Measurements from ENCODE around the gene CASP3.
"Not testable (repeated sequence)": the region's sequence is repeated elsewhere in the genome, so short reads cannot be mapped to it uniquely, and the experiment has no call there.

Gene CASP3

DNA sequence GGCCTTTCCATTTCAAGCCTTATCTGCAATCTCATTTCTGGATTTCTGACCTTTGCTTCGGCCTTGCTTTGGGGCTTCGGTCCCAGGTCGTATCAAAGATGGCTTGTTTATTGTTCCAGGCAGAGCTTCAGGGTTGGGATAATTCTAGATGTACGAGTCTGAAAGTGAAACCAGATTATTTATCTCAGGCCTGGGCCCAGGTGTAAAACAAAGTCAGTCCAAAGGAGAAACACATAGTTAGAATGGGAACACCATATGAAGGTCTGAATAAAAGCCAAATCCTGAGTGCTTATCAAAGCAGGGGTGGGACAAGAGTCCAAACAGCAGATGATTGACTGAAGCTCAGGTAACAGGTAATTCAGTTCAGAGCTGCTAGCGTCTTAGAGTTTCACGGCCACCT, 17.4 kb upstream of the CASP3 start:
- no peak for DNase-seq (ENCODE audit: extremely low spot score, insufficient read length, low read depth)
- FAIRE-seq, result no peak

DNA sequence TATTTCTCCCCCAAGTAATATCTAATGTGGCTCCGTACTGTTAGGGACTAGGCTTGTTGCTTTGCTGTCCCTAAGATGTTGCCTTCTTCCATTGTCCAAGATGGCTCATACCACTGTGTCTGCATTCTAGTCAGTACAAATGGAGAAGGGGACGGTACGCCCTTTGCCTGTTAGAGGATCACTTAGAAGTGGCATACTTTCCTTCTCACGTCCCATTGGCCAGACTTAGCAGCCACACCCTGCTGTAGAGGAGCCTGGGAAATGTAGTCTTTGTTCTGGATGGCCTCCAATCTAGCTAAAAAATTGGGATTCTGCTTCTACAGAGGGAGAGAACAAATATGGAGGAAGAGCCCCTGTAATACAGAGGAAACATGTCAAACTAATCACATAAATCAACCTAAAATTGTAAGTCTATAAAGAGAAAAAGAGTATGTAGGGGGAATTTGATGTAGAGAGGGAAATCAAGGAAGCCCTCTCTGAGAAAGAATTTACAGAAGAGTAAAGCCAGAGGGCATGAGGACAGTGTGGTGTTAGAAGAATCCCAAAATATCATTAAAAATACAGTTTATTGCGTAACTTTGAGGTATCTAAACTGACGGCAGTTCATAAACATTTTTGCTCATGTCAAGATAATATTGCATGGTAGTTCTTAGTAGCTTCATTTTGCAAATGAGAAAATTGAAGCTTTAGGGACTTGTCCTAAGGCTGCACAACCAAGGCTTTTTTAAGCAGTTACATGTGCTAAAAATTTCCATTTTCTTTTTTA, 15.4 kb upstream of the CASP3 start:
- no peak for FAIRE-seq

DNA sequence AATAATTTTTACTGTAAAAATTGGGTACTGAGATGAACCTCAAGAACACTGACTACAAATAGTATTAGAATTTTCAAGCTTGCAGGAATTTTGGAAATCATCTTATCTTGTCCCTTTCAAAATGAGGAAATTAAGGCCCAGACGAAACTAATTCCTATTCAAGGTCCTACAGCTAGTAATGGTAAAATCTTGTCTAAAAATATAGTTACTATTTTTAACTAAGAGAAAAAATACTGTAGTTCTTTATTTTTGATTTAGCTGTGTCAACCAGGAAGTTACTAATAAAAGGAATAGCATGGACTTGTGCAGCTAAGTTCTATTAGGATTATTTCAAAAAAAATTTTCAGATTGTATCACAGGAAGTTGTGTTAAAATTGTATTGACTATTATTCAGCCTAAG, 13.0 kb upstream of the CASP3 start:
- no peak for FAIRE-seq
- DNase-seq (ENCODE audit: extremely low spot score, insufficient read length, low read depth), result no peak

More for the DNA sequence above, 15.4 kb upstream of the CASP3 start:
- DNase-seq (ENCODE audit: extremely low spot score, insufficient read length, low read depth), result no peak

DNA sequence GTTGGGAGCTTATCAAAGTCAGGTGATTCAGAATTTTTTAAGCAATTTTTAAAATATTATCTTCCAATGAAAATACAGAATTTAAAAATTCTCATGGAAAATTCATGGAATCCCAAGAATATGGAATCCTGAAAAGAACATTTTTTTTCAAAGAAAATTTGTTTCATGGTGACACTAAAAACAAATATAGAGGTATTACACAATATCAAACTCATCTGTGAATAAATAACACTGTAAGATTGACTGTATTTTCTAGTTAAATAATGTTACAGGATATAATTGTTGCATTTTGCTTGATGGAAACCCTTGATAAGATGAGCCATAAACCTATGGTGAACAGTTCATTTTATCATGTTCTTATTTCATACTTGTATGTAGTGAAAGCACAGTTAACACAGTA, 11.7 kb upstream of the CASP3 start:
- FAIRE-seq (no peak), DNase-seq (ENCODE audit: extremely low spot score, insufficient read length, low read depth) (no peak)

DNA sequence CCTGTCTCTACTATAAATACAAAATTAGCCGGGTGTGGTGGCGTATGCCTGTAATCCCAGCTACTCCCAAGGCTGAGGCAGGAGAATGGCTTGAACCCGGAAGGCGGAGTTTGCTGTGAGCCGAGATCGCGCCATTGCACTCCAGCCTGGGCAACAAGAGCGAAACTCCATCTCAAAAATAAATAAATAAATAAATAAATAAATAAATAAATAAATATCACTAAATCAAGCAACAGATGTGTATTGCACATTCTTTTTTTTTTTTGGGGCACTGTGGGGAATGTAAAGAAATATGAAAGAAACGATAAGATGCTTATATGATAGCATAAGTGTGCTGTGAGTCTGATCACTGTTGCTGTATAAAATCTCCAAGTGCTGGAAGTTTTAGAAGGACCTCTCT, 8.6 kb upstream of the CASP3 start:
- DNase-seq (ENCODE audit: extremely low spot score, insufficient read length, low read depth); FAIRE-seq: not testable (repeated sequence)

DNA sequence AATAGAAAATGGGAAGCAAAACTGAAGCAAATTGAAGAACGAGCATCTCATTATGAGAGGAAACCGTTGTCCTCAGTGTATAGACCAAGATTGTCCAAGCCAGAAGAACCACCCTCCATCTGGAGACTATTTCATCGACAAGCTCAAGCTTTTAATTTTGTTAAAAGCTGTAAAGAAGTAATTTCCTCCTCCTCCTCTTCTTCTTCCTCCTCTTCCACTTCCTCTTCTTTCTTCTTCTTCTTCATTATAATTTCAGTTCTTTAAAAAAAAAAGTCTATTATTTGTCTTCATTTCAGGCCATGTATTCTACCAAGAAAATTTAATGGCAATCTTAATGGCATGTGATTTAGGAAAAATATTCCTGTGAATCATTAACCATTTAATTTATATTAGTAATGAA, 7.9 kb upstream of the CASP3 start:
- FAIRE-seq (peak; percentile 31), DNase-seq (ENCODE audit: extremely low spot score, insufficient read length, low read depth) (no peak)

DNA sequence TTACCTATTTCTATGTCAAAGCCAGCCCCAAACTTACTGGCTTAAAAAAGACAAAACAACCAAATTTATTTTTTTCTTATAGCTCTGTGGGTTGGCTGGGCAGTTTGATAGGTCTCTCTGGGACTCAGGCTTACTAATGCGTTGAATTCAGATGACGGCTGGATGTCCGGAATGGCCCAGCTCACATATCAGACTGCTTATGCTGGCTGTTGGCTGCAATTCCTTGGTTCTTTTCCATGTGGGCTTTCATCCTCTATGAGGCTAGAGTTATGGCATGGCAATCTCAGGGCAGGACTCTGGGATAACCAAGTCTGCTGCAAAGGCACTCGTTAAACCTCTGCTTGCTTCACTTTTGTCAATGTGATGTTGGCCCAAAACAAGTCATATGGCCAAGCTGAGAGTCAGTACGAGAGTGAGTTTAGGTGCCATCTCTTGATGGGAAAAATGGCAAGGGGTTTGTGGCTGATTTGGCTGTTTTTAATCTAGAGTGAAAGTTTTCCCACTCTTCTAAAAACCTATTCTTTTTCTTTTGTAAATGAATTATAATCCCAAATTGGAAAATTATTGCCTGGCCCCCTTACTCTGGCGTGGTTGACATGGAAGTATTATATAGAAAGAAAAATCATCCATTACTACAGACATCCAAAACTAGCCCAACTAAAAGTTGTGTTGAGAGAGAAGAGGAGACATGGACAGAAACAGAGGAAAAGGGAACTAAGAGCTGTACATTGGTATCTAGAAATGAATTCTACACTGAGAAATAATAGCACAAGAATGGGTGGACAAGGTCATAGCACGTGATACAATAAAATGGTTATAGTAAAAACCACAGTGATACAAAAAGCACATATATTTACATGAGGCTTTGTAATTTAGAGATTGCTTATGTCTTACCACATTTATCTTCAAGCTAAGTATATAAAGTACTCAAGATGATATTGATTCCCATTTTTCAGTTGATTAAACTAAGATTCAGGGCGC, 6.9 kb upstream of the CASP3 start:
- DNase-seq (ENCODE audit: extremely low spot score, insufficient read length, low read depth) (no peak), FAIRE-seq (no peak)

DNA sequence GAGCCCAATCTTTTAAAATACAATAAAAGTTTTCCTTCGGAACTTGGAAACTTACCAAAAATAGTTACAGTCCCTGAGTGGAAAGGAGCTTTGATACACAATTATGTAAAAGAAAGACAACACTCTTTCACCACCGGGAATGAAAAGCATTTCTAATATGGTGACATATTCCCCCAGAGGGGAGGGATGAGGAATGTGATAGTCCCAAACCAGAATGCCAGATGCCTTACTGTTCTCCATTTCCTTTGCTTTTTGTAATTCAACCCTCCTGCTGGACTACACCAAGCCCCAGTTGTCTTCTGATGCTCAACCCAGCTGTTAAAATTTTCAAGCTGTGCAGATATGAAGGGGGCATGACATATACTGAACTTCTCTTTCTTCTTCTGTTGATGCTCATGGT, 4.4 kb upstream of the CASP3 start:
- FAIRE-seq (no peak), DNase-seq (ENCODE audit: extremely low spot score, insufficient read length, low read depth) (no peak)

DNA sequence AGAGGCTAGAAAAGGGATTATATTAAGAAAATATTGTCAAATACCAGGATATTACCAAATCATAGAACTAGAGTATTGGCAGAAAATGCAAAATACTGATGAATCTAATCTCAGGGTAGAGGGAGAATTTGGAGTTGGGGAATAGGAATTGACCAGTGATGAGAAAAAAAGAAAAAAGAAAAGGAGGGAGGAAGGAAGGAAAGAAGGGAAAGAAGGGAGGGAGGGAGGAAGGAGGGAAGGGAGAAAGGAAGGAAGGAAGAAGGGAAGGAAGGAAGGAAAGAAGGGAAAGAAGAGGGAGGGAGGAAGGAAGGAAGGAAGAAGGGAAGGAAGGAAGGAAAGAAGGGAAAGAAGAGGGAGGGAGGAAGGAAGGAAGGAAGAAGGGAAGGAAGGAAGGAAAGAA, 3.4 kb upstream of the CASP3 start:
- not testable (repeated sequence) for DNase-seq (ENCODE audit: extremely low spot score, insufficient read length, low read depth); FAIRE-seq

DNA sequence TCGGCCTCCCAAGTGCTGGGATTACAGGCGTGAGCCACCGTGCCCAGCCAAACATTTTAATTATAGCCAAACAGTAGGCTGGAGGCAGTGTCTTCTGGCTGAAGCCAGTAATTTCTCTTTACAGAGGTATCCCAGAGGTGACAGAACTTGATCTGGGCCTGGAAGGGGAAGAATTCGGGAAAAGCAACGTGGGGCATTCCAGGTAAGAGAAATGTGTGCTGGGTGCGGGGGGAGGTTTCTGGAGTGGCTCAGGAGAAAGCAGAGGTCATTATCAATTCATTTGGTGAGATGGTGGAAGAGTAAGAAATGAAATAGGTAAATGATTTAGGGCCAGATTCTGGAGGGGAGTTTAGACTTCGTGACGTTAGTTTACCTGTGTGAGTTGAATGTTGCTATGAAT, 2.7 kb upstream of the CASP3 start:
- DNase-seq (ENCODE audit: extremely low spot score, insufficient read length, low read depth) (no peak), FAIRE-seq (no peak)

DNA sequence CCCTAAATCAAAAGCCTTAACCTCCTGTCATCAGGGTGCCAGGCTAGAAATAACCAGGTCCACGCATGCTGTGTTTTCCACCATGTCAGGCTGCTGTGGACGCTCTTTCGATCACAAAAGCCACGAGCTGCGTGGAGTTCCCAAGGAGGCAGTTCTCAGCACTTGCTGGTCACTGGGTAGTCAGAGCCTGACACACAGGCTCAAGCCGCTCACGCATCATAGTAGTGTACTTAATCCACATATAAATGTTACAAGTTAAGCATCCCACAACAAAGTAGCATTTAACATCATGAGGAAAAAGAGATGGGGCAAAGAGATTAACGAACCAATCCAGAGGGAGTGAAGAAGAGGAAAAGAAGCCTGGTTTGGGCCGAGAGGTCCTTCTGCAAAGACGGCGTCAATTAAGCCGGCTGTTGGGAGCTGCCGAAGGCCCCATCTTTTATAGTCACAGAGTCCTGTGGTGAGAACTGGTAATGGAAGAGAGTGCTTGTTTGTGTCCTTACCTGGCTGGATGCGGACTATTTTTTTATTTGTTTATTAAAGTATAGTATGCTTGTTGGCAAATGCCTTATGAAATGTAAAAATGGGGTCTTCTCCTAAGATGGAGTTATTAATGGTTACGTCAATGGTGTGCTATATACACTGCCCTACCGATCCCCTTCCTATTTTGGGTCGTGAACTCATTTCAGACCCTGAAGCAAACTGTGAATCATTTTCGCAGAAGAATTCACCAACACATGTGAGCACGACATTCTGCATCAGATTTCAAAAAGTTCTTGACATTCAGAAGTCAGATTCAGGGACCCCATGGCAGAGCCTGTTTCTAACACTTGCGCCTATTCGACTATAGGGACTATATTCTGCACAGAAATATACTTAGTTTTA, 966 bp upstream of the CASP3 start:
- no peak for FAIRE-seq

DNA sequence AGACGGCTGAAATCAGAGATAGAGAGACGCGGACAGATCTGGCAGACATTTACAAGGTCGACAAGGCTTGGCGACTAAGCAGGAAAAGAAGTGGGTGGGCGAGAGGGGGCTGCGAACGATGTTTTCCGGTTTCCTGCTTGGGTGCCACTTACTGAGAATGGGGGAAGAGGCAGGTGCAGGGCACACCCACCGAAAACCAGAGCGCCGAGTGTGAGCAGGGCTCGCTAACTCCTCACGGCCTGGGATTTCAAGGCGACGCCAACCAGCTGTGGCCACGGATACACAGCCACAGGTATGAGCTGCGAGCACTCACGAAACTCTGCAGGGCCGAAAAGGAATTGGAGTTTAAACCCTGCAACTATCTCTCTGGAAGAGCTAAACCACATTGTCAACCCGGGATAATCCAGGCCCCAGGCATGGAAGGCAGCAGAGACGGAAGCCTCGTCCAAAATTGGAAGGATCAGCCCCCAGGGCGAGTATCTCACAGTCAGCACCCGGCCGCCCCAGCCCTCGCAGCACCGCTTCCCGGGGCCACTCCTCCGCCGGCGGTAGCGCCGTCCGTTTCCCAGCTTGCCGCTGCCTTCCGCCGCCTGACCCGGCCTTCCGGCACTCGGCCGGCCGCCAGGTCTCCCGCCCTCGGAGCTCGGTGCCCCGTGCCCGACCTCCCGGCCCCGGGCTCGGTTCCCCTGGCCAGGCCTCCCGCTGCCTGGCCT, 778 bp downstream of the CASP3 start:
- peak; percentile 60 for FAIRE-seq
- DNase-seq (ENCODE audit: extremely low spot score, insufficient read length, low read depth), result no peak

More for the DNA sequence above, 966 bp upstream of the CASP3 start:
- DNase-seq (ENCODE audit: extremely low spot score, insufficient read length, low read depth), result no peak

DNA sequence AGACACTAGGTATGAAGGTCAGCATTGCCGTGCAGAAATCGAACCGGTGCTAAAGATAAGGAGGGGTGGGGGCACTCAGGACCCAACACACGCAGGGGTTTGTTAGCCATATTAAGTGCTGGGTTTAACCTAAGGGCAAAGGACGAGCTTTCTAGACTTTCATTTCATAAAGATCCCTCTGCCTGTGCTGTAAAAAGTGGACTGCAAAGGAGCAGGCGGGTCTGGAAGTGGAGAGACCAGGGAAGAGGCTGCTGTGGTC, 1.3 kb downstream of the CASP3 start:
- DNase-seq (ENCODE audit: extremely low spot score, insufficient read length, low read depth), result no peak
- FAIRE-seq, result no peak

DNA sequence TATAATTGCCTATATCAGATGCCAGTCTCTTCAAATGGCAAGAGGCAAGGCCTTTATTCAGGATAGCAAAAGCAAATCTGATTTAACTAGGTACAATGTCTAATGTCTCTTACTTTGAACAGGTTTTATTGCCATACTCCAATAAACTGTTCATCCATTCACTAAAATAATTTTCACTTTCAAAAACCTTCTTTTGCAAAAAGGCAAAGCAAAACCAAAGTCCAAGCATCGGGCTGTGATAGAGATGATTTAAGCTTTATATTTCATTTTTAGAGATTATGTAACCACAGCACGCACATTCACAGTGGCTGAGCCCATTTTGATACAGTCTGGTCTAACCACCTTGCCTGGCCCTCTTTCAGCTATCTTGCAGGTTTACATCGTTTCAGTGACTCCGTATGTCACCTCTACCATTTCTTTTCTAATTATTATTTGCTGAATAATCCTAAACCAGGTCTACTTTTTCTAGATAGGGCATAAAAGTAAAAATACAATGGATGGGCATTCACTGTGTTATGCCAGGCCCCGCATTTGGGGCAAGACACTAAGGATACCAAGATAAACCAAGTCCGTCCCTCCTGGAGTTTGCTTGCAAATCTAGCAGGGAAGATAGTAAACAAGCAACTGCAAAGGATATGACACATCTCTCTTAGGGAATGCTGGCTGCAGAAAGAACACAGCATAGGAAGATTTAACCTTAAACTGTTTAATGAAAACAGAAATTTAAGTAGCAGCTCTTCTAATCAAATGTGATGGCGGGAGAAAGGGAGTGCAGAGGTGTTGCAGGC, 1.8 kb downstream of the CASP3 start:
- FAIRE-seq, result no peak
- no peak for DNase-seq (ENCODE audit: extremely low spot score, insufficient read length, low read depth)

DNA sequence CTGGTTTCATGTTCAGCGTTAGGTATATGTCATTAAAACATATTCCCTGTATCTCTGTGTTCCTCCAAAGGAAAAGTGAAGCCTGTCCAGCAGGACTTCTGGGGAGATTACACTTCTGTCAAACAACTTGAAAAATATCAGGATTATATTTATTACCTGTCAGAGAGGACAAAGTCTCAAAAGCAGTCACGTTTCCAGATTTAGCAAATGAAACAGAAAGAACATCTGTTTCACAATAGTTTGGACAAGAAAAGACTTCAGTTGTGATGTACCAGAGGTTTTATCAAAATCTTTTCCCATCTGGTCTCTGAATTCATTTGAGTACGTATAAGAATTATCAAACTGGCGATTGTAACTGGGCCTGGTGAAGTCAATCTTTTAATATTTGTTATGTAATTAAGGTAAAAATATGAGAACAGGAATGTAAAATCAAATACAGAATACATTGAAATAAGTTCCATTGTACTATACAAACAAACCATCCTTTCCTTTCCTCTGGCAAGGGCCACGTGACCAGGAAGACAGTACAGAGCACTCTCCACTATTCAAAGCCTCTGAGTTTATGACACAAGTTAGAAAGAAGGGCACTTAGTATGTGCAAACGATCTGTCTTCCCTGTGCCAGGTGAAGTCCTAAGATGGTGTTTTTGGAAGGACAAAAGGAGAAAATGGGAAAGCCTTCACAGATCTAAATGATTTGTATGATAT, 3.2 kb downstream of the CASP3 start:
- no peak for DNase-seq (ENCODE audit: extremely low spot score, insufficient read length, low read depth)
- FAIRE-seq, result no peak

DNA sequence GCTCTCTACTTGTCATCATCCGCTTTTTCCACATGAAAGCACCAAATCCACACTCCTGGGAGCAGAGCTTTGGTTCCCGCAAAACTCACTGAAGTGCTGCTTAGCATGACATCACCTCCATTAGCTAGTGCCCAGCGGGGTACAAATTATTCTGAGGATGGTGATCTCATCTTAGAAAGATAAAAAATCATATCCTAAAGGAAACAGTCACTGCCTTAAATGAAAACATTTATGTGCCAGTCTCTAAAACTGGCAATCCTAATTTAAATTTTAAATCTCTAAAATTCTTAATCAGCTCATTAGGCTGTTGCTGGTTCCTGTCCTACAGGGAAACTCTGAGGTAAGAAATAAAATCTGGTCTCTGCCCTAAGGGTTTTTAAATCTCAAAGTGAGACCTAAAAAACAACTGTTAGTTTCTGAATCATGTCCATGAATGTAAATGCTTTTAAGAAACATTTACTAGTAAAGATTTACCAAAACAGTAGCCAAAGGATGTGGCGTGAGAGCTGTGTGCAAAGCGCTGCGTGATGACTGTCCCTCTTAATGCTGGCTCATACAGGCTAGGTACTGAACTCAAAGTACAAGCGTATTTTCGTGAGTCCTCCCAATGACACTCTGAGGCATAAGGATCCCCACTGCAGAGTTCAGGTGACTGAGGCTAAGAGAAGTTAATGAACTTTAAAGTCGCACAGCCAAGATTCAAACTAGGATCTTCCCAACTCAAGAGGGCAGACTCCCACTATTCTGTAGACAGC, 4.5 kb downstream of the CASP3 start:
- FAIRE-seq (no peak), DNase-seq (ENCODE audit: extremely low spot score, insufficient read length, low read depth) (no peak)

DNA sequence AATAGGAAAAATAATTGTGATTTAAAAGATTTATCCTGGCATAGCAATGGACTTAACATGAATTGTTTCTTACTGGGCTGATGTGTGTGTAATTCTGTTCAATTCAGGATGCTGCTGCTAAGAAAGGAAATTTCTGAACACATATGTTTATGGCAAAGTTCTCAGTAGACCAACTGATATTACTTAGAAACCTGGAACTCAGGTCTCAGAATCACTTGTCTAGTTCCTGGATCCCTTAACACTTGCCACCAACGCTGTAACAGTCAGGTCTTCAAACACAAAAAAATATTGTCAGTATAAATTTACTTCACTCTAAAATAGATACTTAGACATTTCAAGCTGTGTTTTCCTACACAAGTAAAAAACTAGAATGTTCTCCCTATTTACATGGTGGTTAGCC, 5.5 kb downstream of the CASP3 start:
- no peak for DNase-seq (ENCODE audit: extremely low spot score, insufficient read length, low read depth)
- FAIRE-seq, result no peak

DNA sequence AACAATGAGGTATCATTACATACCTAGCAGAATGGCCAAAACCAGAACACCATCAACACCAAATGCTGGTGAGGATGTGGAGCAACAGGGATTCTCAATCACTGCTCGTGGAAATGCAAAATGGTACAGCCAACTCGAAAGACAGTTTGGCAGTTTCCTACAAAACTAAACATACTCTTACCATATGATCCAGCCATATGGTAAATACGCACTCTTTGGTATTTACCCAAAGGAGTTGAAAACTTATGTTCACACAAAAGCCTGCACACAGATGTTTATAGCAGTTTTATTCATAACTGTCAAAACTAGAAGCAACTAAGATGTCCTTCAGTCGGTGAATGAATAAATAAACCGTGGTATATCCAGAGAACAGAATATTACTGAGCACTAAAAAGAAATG, 7.8 kb downstream of the CASP3 start:
- FAIRE-seq, result no peak
- no peak for DNase-seq (ENCODE audit: extremely low spot score, insufficient read length, low read depth)

All from GM18507 (cell line).